ENCODE measurements around the gene GDF3.
A peak's percentile ranks its signal among the peaks of the same experiment; 100 is the strongest.
"Not testable (repeated sequence)": the region's sequence is repeated elsewhere in the genome, so short reads cannot be mapped to it uniquely, and the experiment has no call there.

The GDF3 gene

GRCh38 chr12:7642876-7643309, 52.7 kb downstream of the GDF3 start:
- peaks cover 4% of the 10 kb centered on the region; the same call in 1 of the 2 replicates for H3K27me3 ChIP-seq (ENCODE audit: insufficient read depth, low read length)
- H3K4me2 ChIP-seq (ENCODE audit: low read length): no peak overlapping the region
- H3K9me3 ChIP-seq (ENCODE audit: low read length): no peaks in the 10 kb centered on the region
- H3K27ac ChIP-seq (ENCODE audit: low read depth, low read length, poor library complexity, severe bottlenecking): no peak overlapping the region
- no peaks in the 10 kb centered on the region for H3K79me2 ChIP-seq (ENCODE audit: insufficient read depth, low read length)
- H3K4me3 ChIP-seq (ENCODE audit: low read depth, low read length, poor library complexity, severe bottlenecking): no peak overlapping the region
- no peaks in the 10 kb centered on the region for H3K9me2 ChIP-seq (ENCODE audit: low read depth, low read length)
- peak; percentile 83 for TF ChIP-seq CTCF (IDR thresholded peaks at IDR 0.05; ENCODE audit: low read length)
- no peak for TF ChIP-seq EZH2 (IDR thresholded peaks at IDR 0.05; ENCODE audit: borderline replicate concordance, low read length)
- H2AFZ ChIP-seq (ENCODE audit: low read length): no peak overlapping the region
- H4K20me1 ChIP-seq (ENCODE audit: insufficient read depth, low read length): no peaks in the 10 kb centered on the region
- H3F3A ChIP-seq (ENCODE audit: insufficient read depth, low read length): peaks cover 3% of the 10 kb centered on the region; the same call in 1 of the 2 replicates
- H3K36me3 ChIP-seq (ENCODE audit: insufficient read depth, low read length): no peaks in the 10 kb centered on the region
- H3K4me1 ChIP-seq (ENCODE audit: insufficient read depth, low read length, severe bottlenecking): peaks cover 42% of the 10 kb centered on the region
- no peak overlapping the region for H3K9ac ChIP-seq (ENCODE audit: low read length)

- Histone ChIP-seq H3K9ac (ENCODE audit: low read length) (peak overlapping the region; percentile 6; the same call in 1 of the 2 replicates), H3K4me3 (ENCODE audit: low read depth, low read length, poor library complexity, severe bottlenecking) (no peak overlapping the region), H3K79me2 (ENCODE audit: insufficient read depth, low read length) (no peaks in the 10 kb centered on the region), H3K4me2 (ENCODE audit: low read length) (no peak overlapping the region), H3K4me1 (ENCODE audit: insufficient read depth, low read length, severe bottlenecking) (peaks cover 45% of the 10 kb centered on the region), H4K20me1 (ENCODE audit: insufficient read depth, low read length) (no peaks in the 10 kb centered on the region), H3K9me2 (ENCODE audit: low read depth, low read length) (no peaks in the 10 kb centered on the region), H3K27me3 (ENCODE audit: insufficient read depth, low read length) (peaks cover 4% of the 10 kb centered on the region; the same call in 1 of the 2 replicates), H3F3A (ENCODE audit: insufficient read depth, low read length) (peaks cover 3% of the 10 kb centered on the region; the same call in 1 of the 2 replicates), H2AFZ (ENCODE audit: low read length) (no peak overlapping the region), H3K36me3 (ENCODE audit: insufficient read depth, low read length) (no peaks in the 10 kb centered on the region), H3K9me3 (ENCODE audit: low read length) (no peaks in the 10 kb centered on the region), H3K27ac (ENCODE audit: low read depth, low read length, poor library complexity, severe bottlenecking) (peak overlapping the region; percentile 87)
- no peak for TF ChIP-seq CTCF (IDR thresholded peaks at IDR 0.05; ENCODE audit: low read length)
- TF ChIP-seq EZH2 (IDR thresholded peaks at IDR 0.05; ENCODE audit: borderline replicate concordance, low read length): no peak
Measured at GRCh38 chr12:7642287-7642686, 53.3 kb downstream of the GDF3 start.

- Histone ChIP-seq H3K9ac (ENCODE audit: low read length) (peak overlapping the region; percentile 31; the same call in 1 of the 2 replicates), H3K27ac (ENCODE audit: low read depth, low read length, poor library complexity, severe bottlenecking) (peak overlapping the region; percentile 87), H3K4me1 (ENCODE audit: insufficient read depth, low read length, severe bottlenecking) (peaks cover 33% of the 10 kb centered on the region), H3K4me3 (ENCODE audit: low read depth, low read length, poor library complexity, severe bottlenecking) (peak overlapping the region; percentile 33), H3K4me2 (ENCODE audit: low read length) (peak overlapping the region; percentile 50)
- H3F3A ChIP-seq (ENCODE audit: insufficient read depth, low read length); H3K79me2 ChIP-seq (ENCODE audit: insufficient read depth, low read length); H3K36me3 ChIP-seq (ENCODE audit: insufficient read depth, low read length); H4K20me1 ChIP-seq (ENCODE audit: insufficient read depth, low read length); H3K9me2 ChIP-seq (ENCODE audit: low read depth, low read length); H3K9me3 ChIP-seq (ENCODE audit: low read length); H3K27me3 ChIP-seq (ENCODE audit: insufficient read depth, low read length); H2AFZ ChIP-seq (ENCODE audit: low read length): not testable (repeated sequence)
Measured at GRCh38 chr12:7640123-7640995, 55.2 kb downstream of the GDF3 start.

All from OCI-LY1 (cell line).